HK-2 (cell line): ENCODE measurements around the gene ATP8B1.
A peak's percentile ranks its signal among the peaks of the same experiment; 100 is the strongest.
"Not testable (repeated sequence)": the region's sequence is repeated elsewhere in the genome, so short reads cannot be mapped to it uniquely, and the experiment has no call there.

Experiments used
- DNase-seq: peaks from one replicate; pipeline ENCODE4 v3.0.0-alpha.2; 2018; ENCODE audit not compliant: unreplicated experiment

The ATP8B1 gene

DNA sequence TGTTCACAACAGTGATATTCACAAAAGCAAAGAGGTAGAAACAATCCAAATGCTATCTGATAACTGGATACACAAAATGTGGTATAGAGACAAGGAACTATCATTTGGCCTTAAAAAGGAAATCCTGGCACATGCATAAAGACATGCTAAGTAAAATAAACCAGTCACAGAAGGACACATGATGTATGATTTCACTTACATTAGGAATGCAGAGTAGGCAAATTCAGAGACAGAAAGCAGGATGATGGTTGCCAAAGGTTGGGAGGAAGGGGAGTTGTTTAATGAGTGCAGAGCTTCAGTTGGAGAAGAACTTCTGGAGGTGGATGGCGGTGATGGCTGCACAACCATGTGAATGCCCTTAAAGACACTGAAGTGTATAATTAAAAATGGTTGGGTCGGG is 38.1 kb downstream of the ATP8B1 start:
- no peak for DNase-seq

DNA sequence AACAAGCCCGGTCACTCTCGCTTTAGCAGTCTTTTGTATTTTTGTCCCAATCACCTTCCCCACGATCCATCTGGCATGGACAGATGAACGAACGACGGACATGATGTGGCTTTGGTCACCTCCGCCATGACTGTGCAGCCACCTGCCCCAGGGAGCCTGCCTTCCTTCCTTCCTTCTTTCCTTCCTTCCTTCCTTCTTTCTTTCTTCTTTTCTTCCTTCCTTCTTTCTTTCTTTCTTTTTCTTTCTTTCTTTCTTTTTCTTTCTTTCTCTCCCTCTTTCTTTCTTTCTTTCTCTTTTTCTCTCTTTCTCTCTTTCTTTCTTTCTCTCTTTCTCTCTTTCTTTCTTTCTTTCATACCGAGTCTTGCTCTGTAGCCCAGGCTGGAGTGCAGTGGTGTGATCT is 39.0 kb downstream of the ATP8B1 start:
- DNase-seq: no peak

DNA sequence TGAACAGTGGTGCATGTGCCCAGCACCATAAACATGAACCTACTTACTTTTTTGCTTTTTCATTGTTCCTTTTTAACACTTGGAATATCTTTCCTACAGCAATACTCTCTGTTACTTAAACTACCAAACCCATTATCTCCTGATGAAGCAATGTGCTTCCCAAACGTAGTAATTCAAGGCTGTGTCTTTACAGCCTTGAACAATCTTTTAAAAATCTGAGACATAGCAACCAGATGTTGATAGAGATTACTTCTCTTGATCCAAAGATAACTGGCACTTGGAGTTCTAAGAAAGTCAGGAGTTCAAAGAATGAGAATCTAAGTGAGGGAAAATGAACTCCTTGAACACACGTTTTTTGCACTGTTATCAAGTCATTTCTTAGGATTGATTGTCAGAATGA is 40.4 kb downstream of the ATP8B1 start:
- no peak for DNase-seq

DNA sequence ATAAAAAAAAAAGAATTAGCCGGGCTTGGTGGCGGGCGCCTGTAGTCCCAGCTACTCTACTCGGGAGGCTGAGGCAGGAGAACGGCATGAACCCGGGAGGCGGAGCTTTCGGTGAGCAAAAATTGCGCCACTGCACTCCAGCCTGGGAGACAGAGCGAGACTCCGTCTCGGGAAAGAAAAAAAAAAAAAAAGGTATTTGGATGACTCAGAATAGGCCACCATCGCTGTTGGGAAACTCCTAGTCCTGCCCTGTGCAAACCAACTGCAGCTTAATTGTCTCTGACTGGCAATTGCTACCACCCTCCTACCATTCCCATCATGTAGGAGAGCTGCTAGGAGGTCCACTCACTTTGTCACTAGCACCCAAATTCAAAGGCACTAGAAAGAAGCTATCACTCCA is 43.5 kb downstream of the ATP8B1 start:
- DNase-seq: no peak

DNA sequence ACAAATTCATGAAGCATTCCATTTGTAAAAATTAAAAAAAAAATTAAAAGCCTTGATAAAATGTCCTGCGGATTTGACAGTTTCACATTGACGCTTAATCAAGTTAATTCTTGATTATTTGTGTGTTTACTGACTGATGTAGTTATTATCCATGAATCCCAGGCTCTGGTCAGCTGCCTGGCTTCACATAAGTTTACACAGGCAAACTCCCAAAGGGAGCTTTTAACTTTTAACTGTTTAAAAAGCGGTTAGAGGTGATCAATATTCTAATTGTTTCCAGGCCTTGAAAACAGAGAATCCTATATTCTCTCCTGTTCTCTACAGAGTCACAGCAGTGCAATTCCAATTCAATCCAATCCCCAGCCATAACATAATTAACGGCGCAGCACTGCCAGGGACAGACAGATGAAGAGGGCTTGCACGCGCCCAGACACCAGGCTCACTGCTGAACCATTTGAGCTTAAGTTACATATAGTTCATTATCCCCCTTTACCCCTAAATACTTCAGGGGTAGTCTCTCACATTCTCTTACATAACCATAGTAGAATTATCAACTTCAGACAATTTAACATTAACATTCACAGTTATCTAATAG is 47.5 kb downstream of the ATP8B1 start:
- no peak for DNase-seq

DNA sequence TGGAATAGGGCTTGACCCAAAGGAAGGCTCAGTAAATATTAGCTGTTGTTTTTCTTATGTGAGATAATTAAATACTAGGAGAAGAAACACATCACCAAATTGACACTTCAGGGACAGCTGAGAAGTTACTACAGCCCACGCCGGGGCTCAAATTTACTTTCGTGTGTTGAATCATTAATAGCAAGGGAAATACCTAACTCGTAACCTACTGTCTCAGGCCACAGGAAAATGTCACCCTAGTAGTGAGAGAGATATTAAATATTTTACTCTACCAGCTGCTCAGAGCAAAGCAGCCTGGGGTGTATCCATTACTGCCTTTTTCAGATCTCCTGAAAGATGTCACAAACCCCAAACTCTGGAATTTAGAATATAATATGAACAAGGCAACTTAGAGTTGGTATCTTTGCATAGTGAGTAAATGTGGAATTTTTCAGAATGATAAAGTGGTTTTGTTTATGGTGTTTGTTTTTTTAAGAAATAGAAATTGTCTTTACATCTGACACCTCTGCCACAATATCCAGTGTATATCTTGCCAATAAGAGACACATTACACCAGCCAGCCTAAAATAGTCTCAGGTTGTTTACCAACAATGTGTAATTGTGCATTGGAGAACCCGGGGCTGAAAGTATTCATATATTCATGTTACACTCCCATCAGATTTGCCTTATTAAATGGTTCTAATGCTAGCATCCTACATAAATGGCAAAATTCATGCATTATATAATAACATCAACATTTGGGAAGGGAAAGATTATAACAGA is 48.4 kb downstream of the ATP8B1 start:
- DNase-seq: no peak

DNA sequence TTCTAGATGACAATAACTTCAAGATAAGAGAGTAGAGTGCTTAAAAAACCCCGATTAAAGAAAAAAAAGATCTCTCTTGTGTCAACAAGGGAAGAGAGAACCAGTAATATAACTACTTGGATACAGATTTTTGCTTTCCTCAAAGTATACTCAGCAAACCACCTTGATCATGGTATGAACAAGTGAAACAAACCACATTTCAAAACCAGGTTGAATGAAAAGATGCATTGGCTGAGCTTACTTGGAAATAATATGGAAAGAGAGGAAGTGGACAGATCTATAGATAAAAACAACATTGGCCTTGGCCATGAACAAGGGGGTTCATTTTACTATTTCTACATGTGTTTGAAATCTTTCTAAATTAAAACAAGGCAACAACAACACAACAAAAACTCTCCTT is 50.1 kb downstream of the ATP8B1 start:
- no peak for DNase-seq

DNA sequence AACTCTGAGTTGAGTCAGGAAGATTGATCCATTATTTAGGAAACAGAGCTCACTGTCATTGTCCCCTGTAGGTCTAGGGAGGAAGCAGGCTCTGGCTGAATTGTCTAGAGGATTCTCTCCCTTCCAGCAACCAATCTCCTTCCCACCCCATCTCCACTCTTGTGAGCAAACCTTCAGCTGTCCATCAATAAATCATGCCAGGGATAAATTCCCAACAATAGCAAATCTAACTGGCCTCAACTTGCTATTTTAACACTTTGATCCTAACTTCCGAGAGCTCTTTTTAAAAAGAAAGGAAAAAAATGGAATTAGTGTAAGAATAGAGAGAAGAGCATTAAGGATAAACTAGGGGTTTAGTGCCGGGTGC is 53.5 kb downstream of the ATP8B1 start:
- no peak for DNase-seq

DNA sequence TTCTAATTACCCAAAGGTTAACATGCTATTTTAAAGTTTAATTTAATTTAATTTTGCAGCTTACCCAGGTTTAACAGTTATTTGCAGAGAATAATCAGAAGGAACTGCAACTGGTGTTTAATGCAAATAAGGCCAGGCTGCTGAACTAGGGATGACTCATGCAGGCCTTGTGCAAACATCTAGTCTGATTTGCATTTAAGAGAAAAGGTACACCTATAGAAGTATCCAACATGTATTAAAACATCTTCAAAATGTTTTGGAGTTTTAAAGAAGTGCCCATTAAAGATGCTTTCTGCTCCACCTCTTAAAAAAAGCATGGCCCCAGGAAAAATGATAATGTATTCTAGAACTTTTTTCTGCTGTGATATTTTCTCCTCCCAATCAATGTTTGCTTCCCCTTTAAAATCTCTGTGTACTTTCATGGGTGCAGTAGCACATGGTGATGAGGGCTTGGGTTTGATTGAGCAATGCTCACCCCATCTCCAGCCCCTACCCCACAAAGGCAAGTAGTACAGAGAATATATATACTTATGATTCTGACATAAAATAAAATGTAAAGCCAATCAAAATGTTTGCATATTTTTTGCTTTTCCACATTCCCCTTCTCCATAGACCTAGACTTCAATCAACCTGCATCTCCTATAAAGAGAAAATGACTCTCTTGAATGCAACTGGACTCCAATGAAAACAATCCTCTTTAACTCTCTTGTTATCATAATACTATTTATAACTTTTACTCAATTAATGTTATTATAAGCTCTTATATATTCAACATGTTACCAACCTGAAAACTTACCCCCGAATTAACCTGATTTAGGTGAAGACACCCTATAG is 54.1 kb downstream of the ATP8B1 start:
- no peak for DNase-seq

DNA sequence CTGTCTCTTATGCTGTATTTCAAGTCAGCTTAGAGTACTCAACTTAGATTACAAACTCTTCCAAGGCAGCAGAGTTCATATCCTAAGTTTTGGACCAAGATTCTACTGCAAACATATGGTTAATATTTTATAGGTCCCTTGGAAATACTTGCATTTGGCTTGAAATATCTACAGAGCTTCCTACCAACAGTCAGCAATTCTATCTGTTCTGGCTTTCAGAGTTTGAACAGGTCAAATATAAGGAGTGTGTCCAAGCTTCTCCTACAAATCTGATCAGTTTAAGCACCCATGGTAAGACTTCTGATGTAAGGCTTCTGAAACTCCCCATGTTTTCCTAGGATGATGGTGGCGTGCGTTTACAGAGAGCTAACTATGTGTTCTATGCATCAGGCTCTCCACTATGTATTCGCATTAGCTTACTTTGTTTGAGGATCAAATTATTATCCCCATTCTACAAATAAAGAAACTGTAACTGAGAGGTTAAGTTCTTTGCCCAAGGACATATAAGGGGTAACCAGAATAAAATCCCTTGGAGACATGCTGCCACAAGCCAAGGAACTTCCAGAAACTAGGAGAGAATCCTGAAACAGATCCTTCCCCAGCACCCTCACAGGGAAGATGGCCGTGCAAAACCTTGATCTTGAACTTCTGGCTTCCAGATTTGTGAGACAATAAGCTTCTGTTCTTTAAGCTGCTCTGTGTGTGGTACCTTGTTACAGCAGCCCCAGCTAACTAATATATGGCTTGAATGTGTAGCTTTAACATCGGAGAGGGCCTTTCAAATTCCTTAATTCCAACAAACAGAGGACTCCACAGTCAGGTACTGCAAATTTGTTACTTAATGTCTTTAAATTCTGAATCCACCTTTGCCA is 55.1 kb downstream of the ATP8B1 start:
- DNase-seq: no peak

DNA sequence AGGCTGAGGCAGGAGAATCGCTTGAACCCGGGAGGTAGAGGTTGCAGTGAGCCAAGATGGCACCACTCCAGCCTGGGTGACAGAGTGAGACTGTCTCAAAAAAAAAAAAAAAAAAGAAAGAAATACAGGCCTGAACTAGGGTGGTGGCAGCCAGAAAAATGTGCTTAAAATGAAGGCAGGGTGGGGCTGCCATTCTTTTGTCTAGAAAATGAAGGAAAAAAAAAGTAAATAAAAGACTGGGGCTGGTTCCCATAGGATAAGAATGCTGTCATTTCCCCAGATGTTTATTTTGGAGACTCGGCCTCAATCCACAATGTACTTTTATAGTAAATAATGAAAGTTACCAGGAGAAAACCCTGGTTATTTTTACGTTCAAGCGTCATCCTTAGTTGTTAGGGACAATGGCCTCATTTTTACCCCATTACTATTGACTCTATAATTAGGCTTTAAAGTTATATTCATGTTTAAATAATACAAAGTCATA is 58.9 kb downstream of the ATP8B1 start:
- DNase-seq: no peak

DNA sequence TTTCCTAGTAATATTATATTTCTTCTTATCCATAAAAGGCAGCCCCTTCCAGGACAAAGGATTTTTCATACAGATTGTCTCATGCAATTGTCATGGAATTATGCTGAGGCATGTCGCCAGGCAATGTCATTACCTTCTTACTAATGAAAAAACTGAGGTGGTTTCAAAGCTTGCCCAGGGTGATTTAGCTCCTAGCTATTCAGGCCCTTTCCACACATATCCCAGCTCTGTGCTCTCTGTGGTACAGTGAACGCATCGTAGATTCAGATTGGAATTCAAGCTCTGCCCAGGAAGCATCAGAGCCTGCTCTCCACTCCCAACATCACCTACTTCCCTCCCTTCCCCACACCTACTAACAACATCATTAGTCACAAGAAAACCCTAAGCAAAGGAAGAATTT is 60.1 kb downstream of the ATP8B1 start:
- DNase-seq: peak; percentile 7

DNA sequence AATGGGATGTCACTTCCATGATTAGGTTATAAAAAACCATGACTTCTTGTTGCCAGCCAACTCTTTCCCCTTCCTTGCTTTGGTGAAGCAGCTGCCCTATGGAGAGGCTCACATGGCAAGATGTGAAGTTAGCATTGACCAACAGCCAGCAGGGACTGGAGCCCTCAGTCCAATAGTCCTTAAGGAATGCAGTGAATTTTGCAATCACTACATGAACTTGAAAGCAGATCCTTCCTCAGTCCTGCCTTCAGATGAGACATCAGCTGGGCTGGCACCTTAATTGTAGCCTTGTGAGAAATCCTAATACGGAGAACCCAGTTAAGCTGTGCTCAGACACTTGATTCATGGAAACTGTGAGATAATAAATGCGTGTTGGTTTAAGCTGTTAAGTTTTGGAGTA is 61.8 kb downstream of the ATP8B1 start:
- no peak for DNase-seq

DNA sequence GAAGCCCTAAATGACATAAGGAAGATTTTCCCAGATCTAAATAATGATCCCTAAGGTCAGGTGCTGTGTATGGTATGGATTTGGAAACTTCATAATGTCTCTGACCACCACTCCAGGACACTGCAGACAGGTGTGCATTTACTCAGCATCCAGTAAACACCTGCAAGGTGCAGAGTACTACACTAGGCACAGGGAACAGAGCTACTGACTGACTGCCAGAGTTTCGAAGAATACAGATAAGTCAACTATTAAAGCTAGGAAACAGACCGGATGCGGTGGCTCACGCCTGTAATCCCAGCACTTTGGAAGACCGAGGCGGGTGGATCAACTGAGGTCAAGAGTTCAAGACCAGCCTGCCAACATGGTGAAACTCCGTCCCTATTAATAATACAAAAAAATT is 65.0 kb downstream of the ATP8B1 start:
- DNase-seq: peak; percentile 21

DNA sequence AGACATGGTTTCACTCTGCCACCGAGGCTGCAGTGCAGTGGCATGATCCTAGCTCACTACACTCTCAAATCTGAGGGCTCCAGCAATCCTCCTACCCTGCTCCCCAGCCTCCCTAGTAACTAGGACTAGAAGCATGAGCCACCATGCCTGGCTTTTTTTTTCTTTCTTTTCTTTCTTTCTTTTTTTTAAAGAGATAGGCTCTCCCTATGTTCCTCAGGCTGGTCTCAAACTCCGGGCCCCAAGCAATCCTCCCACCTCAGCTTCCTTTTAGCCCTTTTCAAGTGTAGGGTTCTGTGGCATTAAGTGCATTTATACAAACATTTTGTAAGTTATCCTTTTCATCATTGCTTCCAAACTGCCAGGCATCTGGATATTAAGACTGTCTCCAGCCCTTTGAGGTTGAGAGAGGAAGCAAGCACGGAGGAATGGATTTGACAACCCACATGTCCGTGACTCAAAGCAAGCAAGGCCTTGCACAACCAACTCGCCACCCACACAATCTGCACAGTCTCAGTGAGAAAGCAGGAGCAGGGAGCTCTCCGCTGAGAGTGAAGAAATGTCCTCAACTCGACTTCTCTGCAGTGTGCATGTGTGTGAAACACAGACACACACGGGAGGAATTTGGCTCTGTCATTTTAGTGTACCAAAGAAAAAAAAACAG is 65.6 kb downstream of the ATP8B1 start:
- DNase-seq: peak; percentile 51

DNA sequence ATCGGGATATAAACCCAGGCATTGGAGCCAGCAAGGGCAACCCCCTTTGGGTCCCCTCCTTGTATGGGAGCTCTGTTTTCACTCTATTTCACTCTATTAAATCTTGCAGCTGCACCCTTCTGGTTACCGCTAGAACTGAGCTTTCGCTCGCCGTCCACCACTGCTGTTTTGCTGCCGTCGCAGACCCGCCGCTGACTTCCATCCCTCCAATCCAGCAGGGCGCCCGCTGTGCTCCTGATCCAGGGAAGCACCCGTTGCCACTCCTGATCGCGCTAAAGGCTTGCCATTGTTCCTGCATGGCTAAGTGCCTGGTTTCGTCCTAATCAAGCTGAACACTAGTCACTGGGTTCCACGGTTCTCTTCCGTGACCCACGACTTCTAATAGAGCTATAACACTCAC is 68.1 kb downstream of the ATP8B1 start:
- not testable (repeated sequence) for DNase-seq

DNA sequence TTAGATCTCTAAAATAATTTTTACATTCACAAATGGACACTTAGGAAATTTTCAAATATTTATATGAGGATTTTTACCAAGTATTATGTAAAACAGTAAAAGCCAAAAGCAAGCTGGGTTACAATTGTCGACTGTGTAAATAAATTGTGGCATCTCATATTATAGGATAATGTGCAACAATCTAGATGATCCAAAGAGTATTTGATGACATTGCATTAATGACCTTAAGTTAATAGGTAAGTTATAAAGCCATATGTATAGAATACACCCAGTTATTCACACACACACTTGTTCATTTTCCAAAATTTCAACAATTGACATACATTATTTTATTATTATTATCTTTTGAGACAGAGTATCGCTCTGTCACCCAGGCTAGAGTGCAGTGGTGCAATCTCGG is 69.3 kb downstream of the ATP8B1 start:
- DNase-seq: no peak

DNA sequence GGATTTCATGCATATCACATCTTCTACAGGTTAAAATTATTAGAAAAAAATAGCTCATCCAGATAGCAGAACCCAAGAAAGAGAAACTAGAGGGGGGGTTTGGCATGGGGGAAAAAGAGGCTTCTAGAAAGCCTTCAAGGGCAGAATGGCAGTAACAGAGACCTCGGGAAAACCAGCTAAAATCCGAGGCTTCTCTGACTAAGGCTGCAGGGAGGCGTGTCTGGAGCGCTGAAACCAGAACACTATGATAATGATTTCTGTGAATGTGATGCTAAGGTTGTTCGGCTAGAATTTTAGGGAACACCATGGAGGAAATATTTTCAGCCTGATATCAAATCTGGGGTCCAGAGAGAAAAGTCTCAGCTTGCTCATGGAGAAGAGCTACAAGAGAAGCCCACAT is 73.0 kb downstream of the ATP8B1 start:
- no peak for DNase-seq

DNA sequence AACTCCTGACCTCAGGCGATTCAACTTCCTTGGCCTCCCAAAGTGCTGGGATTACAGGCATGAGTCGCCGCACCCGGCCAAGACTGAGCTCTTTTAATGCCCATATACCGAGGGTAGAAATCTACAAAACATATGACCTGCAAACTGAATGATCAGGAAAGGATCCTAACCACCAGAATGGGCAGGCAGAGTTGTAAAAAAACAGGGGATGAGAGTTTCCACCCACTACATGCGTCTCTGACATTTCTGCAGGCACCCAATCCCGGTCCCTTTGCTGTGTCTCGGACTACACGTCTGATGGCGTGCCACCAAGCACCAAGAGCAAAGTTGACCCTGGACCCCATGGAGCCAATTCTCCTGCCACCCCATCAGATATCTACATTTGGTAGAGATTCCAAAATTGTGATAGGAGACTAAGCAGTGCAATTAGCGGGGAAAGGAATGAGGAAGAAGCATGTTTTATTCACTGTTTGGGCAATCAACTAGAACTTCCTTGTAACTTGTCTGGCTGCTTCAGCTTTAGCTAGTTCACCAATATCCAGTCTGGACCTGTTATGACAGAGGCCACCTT is 74.1 kb downstream of the ATP8B1 start:
- no peak for DNase-seq

DNA sequence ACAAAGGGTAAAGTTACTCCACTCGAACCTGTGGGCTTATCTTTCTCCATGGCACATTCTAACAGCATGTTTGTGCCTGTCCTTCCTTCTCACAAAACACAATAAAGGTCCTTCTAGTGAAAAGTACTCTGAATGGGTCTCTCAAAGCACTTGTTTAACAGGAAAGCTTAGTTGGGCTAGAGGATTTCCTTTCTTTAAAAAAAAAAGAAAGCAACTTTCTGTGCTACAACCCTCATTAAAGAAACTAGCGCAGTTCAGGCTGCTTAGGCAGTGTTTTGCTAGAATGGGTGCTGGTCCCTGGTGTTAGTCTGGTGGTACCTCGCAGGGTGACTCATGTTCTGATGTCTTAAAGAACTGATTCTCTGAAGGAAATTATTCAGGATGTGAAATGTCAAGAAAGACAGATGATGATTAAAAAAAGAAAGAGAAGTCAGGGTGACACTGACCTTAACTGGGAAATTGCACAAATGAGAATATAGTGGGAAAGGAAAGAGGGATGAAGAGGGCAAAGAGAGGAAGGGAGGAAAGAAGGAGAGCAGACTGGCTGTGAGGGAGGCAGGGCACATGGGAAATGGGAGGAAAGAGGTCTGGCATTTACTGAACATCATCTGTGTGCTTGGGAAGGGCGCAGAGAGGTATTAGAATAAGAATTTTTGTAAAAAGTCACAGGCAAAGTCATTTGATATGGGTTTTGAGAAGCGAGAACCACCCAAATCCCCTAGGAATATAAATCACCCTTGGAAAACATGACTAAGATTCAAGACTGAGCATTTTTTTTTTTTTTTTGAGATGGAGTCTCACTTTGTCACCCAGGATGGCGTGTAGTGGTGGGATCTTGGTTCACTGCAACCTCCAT is 74.9 kb downstream of the ATP8B1 start:
- DNase-seq: no peak
